Transverse colon (tissue), 4 donors: ENCODE data around the gene GAGE13. TPM values are rescaled to one million over a fixed set of nuclear protein-coding genes. Genes with fewer than 3 reads are reported as not detected.
A peak's percentile ranks its signal among the peaks of the same experiment; 100 is the strongest.
"Not testable (repeated sequence)": the region's sequence is repeated elsewhere in the genome, so short reads cannot be mapped to it uniquely, and the experiment has no call there.

ENCODE experiments used
- DNase-seq: peaks from one replicate; pipeline ENCODE4 v3.0.0-alpha.2; 2019
- H3K27ac ChIP-seq, 4 donors: fragments of 200-600 bp; sonication (generic); 2 replicates each; pipeline ENCODE4 v1.5.1; 2016 to 2018; ENCODE audit warnings: inconsistent platforms in 4 of 4
- H3K27me3 ChIP-seq: fragments of 200-600 bp; sonication (generic); 2 replicates; pipeline ENCODE4 v1.5.1; 2017; ENCODE audit warnings: inconsistent platforms
- H3K36me3 ChIP-seq, 4 donors: fragments of 200-600 bp; sonication (generic); 2 replicates each; pipeline ENCODE4 v1.5.1; 2017 to 2019; ENCODE audit warnings: inconsistent platforms in 4 of 4
- H3K4me1 ChIP-seq, 4 donors: fragments of 200-600 bp; sonication (generic); 2 replicates each; pipeline ENCODE4 v1.5.1; 2017 to 2020; ENCODE audit warnings: inconsistent platforms in 4 of 4
- H3K4me3 ChIP-seq, 4 donors: fragments of 200-600 bp; sonication (generic); 1 replicate in 1 of 4; 2 replicates in 3 of 4; pipeline versions ENCODE4 v1.5.1 to v1.6.1; 2017 to 2019; ENCODE audit warnings: inconsistent platforms in 4 of 4
- H3K9me3 ChIP-seq, 2 donors: fragments of 200-600 bp; sonication (generic); 2 replicates each; pipeline ENCODE4 v1.5.1; 2017 to 2019; ENCODE audit warnings: inconsistent platforms in 2 of 2
- CTCF ChIP-seq, 5 experiments: fragments of 200-600 bp in 3 of 5; fragments of 450-650 bp in 2 of 5; sonication (generic) in 3 of 5; IDR thresholded peaks; 1 replicate in 2 of 5; 2 replicates in 3 of 5; pipeline ENCODE4 v1.5.1; 2016 to 2017; ENCODE audit warnings: antibody characterized with exemption in 5 of 5, inconsistent platforms in 3 of 5, mild to moderate bottlenecking in 2 of 5, moderate library complexity in 1 of 5
- EP300 ChIP-seq: sonication (generic); formaldehyde crosslinking; IDR thresholded peaks from one replicate; pipeline ENCODE4 v1.6.1; 2017; ENCODE audit warnings: antibody characterized with exemption, low read depth
- POLR2A ChIP-seq: fragments of 450-650 bp; IDR thresholded peaks from one replicate; pipeline ENCODE4 v1.6.1; 2016; ENCODE audit warnings: antibody characterized with exemption, mild to moderate bottlenecking, moderate library complexity
- POLR2AphosphoS5 ChIP-seq, 3 donors: sonication (generic); formaldehyde crosslinking; IDR thresholded peaks; one replicate each; pipeline ENCODE4 v1.6.1; 2016; ENCODE audit warnings: antibody characterized with exemption in 3 of 3
- WGBS, 2 donors: methylation state at CpG; one replicate each; pipeline ENCODE4 v1.1.5; 2018; ENCODE audit warnings: low coverage in 1 of 2; 5-methylcytosine and 5-hydroxymethylcytosine counted together
- in situ Hi-C, 4 donors: fragments of 200-750 bp; cut with MboI; loops; one replicate each; pipeline versions ENCODE4 v1.15.0 to v1.15.1; 2017; ENCODE audit warnings: low sequenced_read_pairs in 3 of 4, low pct_ligation_motif_present in 1 of 4, low pct_unique_long_range_greater_than_20kb in 1 of 4
- intact Hi-C: fragments of 100-400 bp; cut with DNase I; formaldehyde crosslinking; loops from one replicate; pipeline ENCODE4 v1.15.1; 2023; ENCODE audit warnings: low total_unique reads
- total RNA-seq, 4 donors: library from RNA; depleted of rRNA; stranded (reverse); fragments of >200 nt; gene quantifications; one replicate each; pipeline ENCODE4 v1.1.0, GENCODE V29; 2016

GAGE13 gene
- total RNA-seq = not detected

- H3K4me1 ChIP-seq, intact Hi-C loops, in situ Hi-C loops, H3K27me3 ChIP-seq, H3K4me3 ChIP-seq, H3K9me3 ChIP-seq, DNase-seq, H3K36me3 ChIP-seq, H3K27ac ChIP-seq: not testable (repeated sequence)
- WGBS, 2 donors = no CpG with 5 or more reads among the region's 16 CpGs
Observed at GRCh38 chrX:49331282-49331681, at the start of gene GAGE13. GAGE13 (plus strand) TSS chrX:49331582; CDS start chrX:49332738, 1,156 bp downstream.

- 40% methylated on average over 11 of the region's 11 CpGs; no CpG with 5 or more reads in 1 of the 2 donors for WGBS, 2 donors
- Histone ChIP-seq H3K27ac (no peak overlapping the region), H3K36me3 (no peaks in the 10 kb centered on the region), H3K4me1 (no peaks in the 10 kb centered on the region), H3K9me3 (no peaks in the 10 kb centered on the region), H3K27me3 (no peaks in the 10 kb centered on the region), H3K4me3 (no peak overlapping the region)
- no peak for TF ChIP-seq POLR2A
- TF ChIP-seq CTCF (IDR thresholded peaks at IDR 0.05) = peak in 1 of 5 experiments; percentile 7
- TF ChIP-seq EP300 = no peak
- TF ChIP-seq POLR2AphosphoS5 (IDR thresholded peaks at IDR 0.05) = no peak
- DNase-seq = no peak
- intact Hi-C loops (no loop called here), in situ Hi-C loops (no loop called here)
Observed at GRCh38 chrX:49282647-49283011, 48.8 kb upstream of the GAGE13 start.

- no peaks in the 10 kb centered on the region for H3K36me3 ChIP-seq
- no peaks in the 10 kb centered on the region for H3K4me1 ChIP-seq
- TF ChIP-seq POLR2A (no peak), EP300 (no peak), CTCF (IDR thresholded peaks at IDR 0.05) (no peak), POLR2AphosphoS5 (IDR thresholded peaks at IDR 0.05) (no peak)
- no peaks in the 10 kb centered on the region for H3K9me3 ChIP-seq
- no peaks in the 10 kb centered on the region for H3K27me3 ChIP-seq
- H3K27ac ChIP-seq = no peak overlapping the region
- WGBS, 2 donors = 88% methylated on average over 3 of the region's 3 CpGs; no CpG with 5 or more reads in 1 of the 2 donors
- H3K4me3 ChIP-seq = no peak overlapping the region
- DNase-seq = no peak
- in situ Hi-C loops = no loop called here
- intact Hi-C loops = no loop called here
Observed at GRCh38 chrX:49284212-49284611, 47.2 kb upstream of the GAGE13 start.

GRCh38 chrX:49286136-49286535, 45.2 kb upstream of the GAGE13 start:
- Histone ChIP-seq H3K9me3 (no peaks in the 10 kb centered on the region), H3K4me1 (no peaks in the 10 kb centered on the region), H3K27me3 (no peaks in the 10 kb centered on the region), H3K4me3 (no peak overlapping the region), H3K27ac (no peak overlapping the region), H3K36me3 (no peaks in the 10 kb centered on the region)
- DNase-seq = no peak
- TF ChIP-seq POLR2A (no peak), EP300 (no peak), CTCF (IDR thresholded peaks at IDR 0.05) (no peak), POLR2AphosphoS5 (IDR thresholded peaks at IDR 0.05) (no peak)
- in situ Hi-C loops = no loop called here
- WGBS, 2 donors = 96% methylated on average over 15 of the region's 18 CpGs; no CpG with 5 or more reads in 1 of the 2 donors
- intact Hi-C loops = no loop called here

- TF ChIP-seq EP300 = no peak
- no peak for TF ChIP-seq POLR2A
- TF ChIP-seq POLR2AphosphoS5 (IDR thresholded peaks at IDR 0.05) = no peak
- TF ChIP-seq CTCF (IDR thresholded peaks at IDR 0.05) = no peak
- DNase-seq = no peak
- H3K36me3 ChIP-seq = no peaks in the 10 kb centered on the region
- intact Hi-C loops = no loop called here
- no peaks in the 10 kb centered on the region for H3K4me1 ChIP-seq
- H3K9me3 ChIP-seq = no peaks in the 10 kb centered on the region
- no peaks in the 10 kb centered on the region for H3K27me3 ChIP-seq
- WGBS, 2 donors = 65% methylated on average over 4 of the region's 4 CpGs; no CpG with 5 or more reads in 1 of the 2 donors
- H3K4me3 ChIP-seq = no peak overlapping the region
- in situ Hi-C loops = no loop called here
- no peak overlapping the region for H3K27ac ChIP-seq
Observed at GRCh38 chrX:49286581-49286980, 44.8 kb upstream of the GAGE13 start.
